ENCODE data around the gene MFSD6L.

- TF ChIP-seq CTCF (IDR thresholded peaks at IDR 0.05; ENCODE audit: low read depth, low read length, poor library complexity, severe bottlenecking) (no peak), EZH2phosphoT487 (IDR thresholded peaks at IDR 0.05; ENCODE audit: borderline replicate concordance, low read length) (no peak)
Measured at GRCh38 chr17:8835106-8835505, 35.9 kb upstream of the MFSD6L start.
